GM12878 (cell line): ENCODE measurements around the gene THRB.

Experiments used
- FOS ChIP-seq: IDR thresholded peaks from 3 replicates; pipeline ENCODE4 v1.6.1; 2011; ENCODE audit warnings: borderline replicate concordance; ENCODE audit not compliant: insufficient read length; ENCODE audit errors: extremely low read depth
- HDAC6 ChIP-seq: fragments of 200-600 bp; sonication (generic); IDR thresholded peaks from one replicate; pipeline ENCODE4 v1.8.0; 2017; ENCODE audit warnings: antibody characterized with exemption; ENCODE audit not compliant: unreplicated experiment
- YY1 ChIP-seq: IDR thresholded peaks from 2 replicates; pipeline ENCODE4 v1.6.1; 2011; ENCODE audit warnings: low read depth, mild to moderate bottlenecking, low read length
- TF ChIP-seq, protein P1 (sequence below), 3 experiments: IDR thresholded peaks in 2 of 3; conservative IDR thresholded peaks in 1 of 3; 2 replicates each; pipeline ENCODE4 v1.5.1; 2011; ENCODE audit warnings: low read depth in 3 of 3, low read length in 3 of 3, mild to moderate bottlenecking in 3 of 3, control low read depth in 2 of 3, moderate library complexity in 2 of 3, inconsistent platforms in 1 of 3, mixed read lengths in 1 of 3; ENCODE audit not compliant: control insufficient read depth in 2 of 3, insufficient read depth in 1 of 3; ENCODE audit errors: extremely low read depth in 1 of 3

DNA sequence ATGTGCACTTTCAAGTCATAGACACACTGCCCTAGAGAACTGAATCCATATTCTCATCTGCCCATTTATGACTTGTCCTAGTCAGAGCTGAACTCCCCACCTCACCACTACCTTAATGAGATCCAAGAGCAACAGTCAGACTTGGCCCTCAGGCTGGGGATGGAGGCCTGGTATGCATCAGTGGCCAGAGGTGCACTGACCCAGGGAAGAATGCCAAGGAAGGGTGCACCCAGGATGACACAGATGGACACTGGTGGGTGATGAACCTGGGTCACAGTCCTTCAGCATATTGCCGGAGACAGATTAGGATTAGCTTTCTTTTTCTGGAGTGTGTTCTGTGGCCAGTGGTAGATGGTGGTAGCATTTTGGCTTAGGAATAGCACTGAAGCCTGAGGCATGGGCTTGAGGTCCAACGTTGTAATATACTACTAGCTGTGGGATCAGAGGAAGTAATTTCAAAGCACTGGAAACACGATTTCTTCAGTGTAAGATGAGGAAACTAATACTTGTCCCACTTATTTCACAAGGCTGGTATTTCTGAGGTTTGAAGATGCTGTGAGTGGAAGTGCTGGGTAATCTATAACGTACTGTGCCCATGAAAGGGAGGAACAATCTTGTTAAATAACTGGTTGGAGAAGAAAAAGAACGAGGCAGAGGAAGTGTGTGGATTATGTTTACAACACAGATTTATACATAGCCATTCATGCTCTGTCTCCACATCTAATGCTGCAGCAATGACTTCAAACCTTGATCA lies 265.0 kb downstream of the THRB start:
- TF ChIP-seq HDAC6 (no peak), FOS (no peak), YY1 (no peak)
- TF ChIP-seq, protein P1, sequence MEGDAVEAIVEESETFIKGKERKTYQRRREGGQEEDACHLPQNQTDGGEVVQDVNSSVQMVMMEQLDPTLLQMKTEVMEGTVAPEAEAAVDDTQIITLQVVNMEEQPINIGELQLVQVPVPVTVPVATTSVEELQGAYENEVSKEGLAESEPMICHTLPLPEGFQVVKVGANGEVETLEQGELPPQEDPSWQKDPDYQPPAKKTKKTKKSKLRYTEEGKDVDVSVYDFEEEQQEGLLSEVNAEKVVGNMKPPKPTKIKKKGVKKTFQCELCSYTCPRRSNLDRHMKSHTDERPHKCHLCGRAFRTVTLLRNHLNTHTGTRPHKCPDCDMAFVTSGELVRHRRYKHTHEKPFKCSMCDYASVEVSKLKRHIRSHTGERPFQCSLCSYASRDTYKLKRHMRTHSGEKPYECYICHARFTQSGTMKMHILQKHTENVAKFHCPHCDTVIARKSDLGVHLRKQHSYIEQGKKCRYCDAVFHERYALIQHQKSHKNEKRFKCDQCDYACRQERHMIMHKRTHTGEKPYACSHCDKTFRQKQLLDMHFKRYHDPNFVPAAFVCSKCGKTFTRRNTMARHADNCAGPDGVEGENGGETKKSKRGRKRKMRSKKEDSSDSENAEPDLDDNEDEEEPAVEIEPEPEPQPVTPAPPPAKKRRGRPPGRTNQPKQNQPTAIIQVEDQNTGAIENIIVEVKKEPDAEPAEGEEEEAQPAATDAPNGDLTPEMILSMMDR (IDR thresholded peaks at IDR 0.05 in 2 of 3, conservative IDR thresholded peaks at IDR 0.05 in 1 of 3; ENCODE audit: control insufficient read depth in 2 of 3, extremely low read depth in 1 of 3, insufficient read depth in 1 of 3, low read depth in 3 of 3, low read length in 3 of 3) = no peak
